DND-41 (cell line): ENCODE results near the gene CD4.

Experiments
- ATAC-seq: fragments of 200-7000 bp; cut with Tn5 transposase; 3 replicates; pipeline ENCODE4 v1.9.1; 2021; ENCODE audit warnings: low read depth; ENCODE audit not compliant: insufficient read depth
- DNase-seq: peaks from one replicate; pipeline ENCODE4 v3.0.0-alpha.2; 2020
- H2AFZ ChIP-seq: 2 replicates; pipeline ENCODE4 v1.6.0; 2012; ENCODE audit warnings: low read depth, low read length
- H3K27ac ChIP-seq: 2 replicates; pipeline ENCODE4 v1.5.1; 2012; ENCODE audit warnings: low read length, inconsistent platforms
- H3K27me3 ChIP-seq: fragments of 200-600 bp; sonication (generic); 2 replicates; pipeline ENCODE4 v1.6.0; 2012; ENCODE audit warnings: low read length, mild to moderate bottlenecking, inconsistent platforms; ENCODE audit not compliant: insufficient read depth, poor library complexity
- H3K36me3 ChIP-seq: 2 replicates; pipeline ENCODE4 v1.5.1; 2012; ENCODE audit warnings: low read length, inconsistent platforms; ENCODE audit not compliant: insufficient read depth
- H3K4me1 ChIP-seq: 2 replicates; pipeline ENCODE4 v1.5.1; 2012; ENCODE audit warnings: mild to moderate bottlenecking, low read length; ENCODE audit not compliant: insufficient read depth
- H3K4me2 ChIP-seq: 2 replicates; pipeline ENCODE4 v1.6.0; 2012; ENCODE audit warnings: mild to moderate bottlenecking, moderate library complexity, low read length, inconsistent platforms; ENCODE audit not compliant: insufficient read depth
- H3K4me3 ChIP-seq, 2 experiments: fragments of 200-600 bp in 1 of 2; shearing (Covaris generic) in 1 of 2; 2 replicates each; pipeline ENCODE4 v1.5.1; 2012 to 2016; ENCODE audit warnings: inconsistent platforms in 2 of 2, low read length in 2 of 2, mild to moderate bottlenecking in 2 of 2, low read depth in 1 of 2, moderate library complexity in 1 of 2
- H3K79me2 ChIP-seq: 2 replicates; pipeline ENCODE4 v1.6.0; 2012; ENCODE audit warnings: low read length, inconsistent platforms; ENCODE audit not compliant: insufficient read depth
- H3K9ac ChIP-seq: 2 replicates; pipeline ENCODE4 v1.6.0; 2012; ENCODE audit warnings: low read depth, mild to moderate bottlenecking, inconsistent platforms, low read length, moderate library complexity
- H3K9me3 ChIP-seq: 2 replicates; pipeline ENCODE4 v1.5.1; 2012; ENCODE audit warnings: low read length, moderate library complexity, mild to moderate bottlenecking, inconsistent platforms; ENCODE audit not compliant: insufficient read depth, severe bottlenecking
- H4K20me1 ChIP-seq: 2 replicates; pipeline ENCODE4 v1.6.0; 2012; ENCODE audit warnings: low read length; ENCODE audit not compliant: insufficient read depth
- CTCF ChIP-seq: IDR thresholded peaks from 2 replicates; pipeline ENCODE4 v1.5.1; 2012; ENCODE audit warnings: borderline replicate concordance, low read length, moderate library complexity, mild to moderate bottlenecking; ENCODE audit not compliant: poor library complexity, severe bottlenecking; ENCODE audit errors: extremely low read depth
- EZH2 ChIP-seq: IDR thresholded peaks from 3 replicates; pipeline ENCODE4 v1.6.1; 2012; ENCODE audit warnings: borderline replicate concordance, low read depth, mild to moderate bottlenecking, moderate library complexity, low read length, inconsistent platforms; ENCODE audit not compliant: severe bottlenecking

CD4 gene

GRCh38 chr12:6787309-6787708, 2.0 kb upstream of the CD4 start:
- Histone ChIP-seq H3K27me3 (peaks cover 32% of the 10 kb centered on the region), H3K4me1 (peaks cover 29% of the 10 kb centered on the region), H3K4me2 (no peak overlapping the region), H3K27ac (no peak overlapping the region), H3K4me3 (no peak overlapping the region), H3K79me2 (no peaks in the 10 kb centered on the region), H3K9ac (no peak overlapping the region), H2AFZ (no peak overlapping the region), H3K36me3 (no peaks in the 10 kb centered on the region), H4K20me1 (no peaks in the 10 kb centered on the region; the same call in 1 of the 2 replicates), H3K9me3 (no peaks in the 10 kb centered on the region)
- DNase-seq (no peak), ATAC-seq (no peak)
- TF ChIP-seq CTCF = no peak
- no peak for TF ChIP-seq EZH2

- Histone ChIP-seq H3K9me3 (no peaks in the 10 kb centered on the region), H3K27me3 (peaks cover 40% of the 10 kb centered on the region), H3K4me3 (no peak overlapping the region), H3K79me2 (no peaks in the 10 kb centered on the region), H3K4me1 (peaks cover 21% of the 10 kb centered on the region), H3K4me2 (no peak overlapping the region), H3K36me3 (no peaks in the 10 kb centered on the region), H4K20me1 (peaks cover 4% of the 10 kb centered on the region; the same call in 1 of the 2 replicates), H3K27ac (no peak overlapping the region), H3K9ac (no peak overlapping the region), H2AFZ (no peak overlapping the region)
- ATAC-seq = 0 out of 3 replicates have a peak, but pooled peaks have one; percentile 11
- peak; percentile 33 for DNase-seq
- TF ChIP-seq EZH2 (no peak), CTCF (no peak)
Observed at GRCh38 chr12:6790496-6791150, 1.3 kb downstream of the CD4 start.

- Histone ChIP-seq H3K4me1 (peaks cover 17% of the 10 kb centered on the region), H3K36me3 (no peaks in the 10 kb centered on the region), H3K9me3 (no peaks in the 10 kb centered on the region), H3K4me3 (no peak overlapping the region), H3K9ac (no peak overlapping the region), H3K79me2 (no peaks in the 10 kb centered on the region), H3K27ac (no peak overlapping the region), H4K20me1 (peaks cover 4% of the 10 kb centered on the region; the same call in 1 of the 2 replicates), H2AFZ (0 out of 2 replicates have a peak overlapping the region, but pooled peaks have one; percentile 14), H3K4me2 (no peak overlapping the region), H3K27me3 (peaks cover 43% of the 10 kb centered on the region)
- ATAC-seq = peak; percentile 72
- DNase-seq = peak; percentile 60
- TF ChIP-seq CTCF (no peak), EZH2 (no peak)
Observed at GRCh38 chr12:6791931-6792520, 2.7 kb downstream of the CD4 start.
